Stimulated activated CD4-positive, alpha-beta T cell treated with anti-CD3 and anti-CD28 coated beads, Interleukin-12 subunit alpha, Interleukin-12 subunit beta, amount 100 ng/mL, for 48 hours (primary cell): ENCODE data around the gene HIVEP2.

Experiments used
- DNase-seq, 3 donors: peaks; one replicate each; pipeline ENCODE4 v3.0.0-alpha.2; 2020; ENCODE audit warnings: low read depth in 2 of 3, low spot score in 1 of 3

HIVEP2 gene

GRCh38 chr6:142746524-142746923 lies 198.5 kb downstream of the HIVEP2 start:
- peak in 1 of 3 donors; percentile 18 for DNase-seq

- DNase-seq, result no peak
Measured at GRCh38 chr6:142744836-142745235, 200.1 kb downstream of the HIVEP2 start.

- no peak for DNase-seq
Measured at GRCh38 chr6:142740449-142740848, 204.5 kb downstream of the HIVEP2 start.

GRCh38 chr6:142738731-142739130 lies 206.2 kb downstream of the HIVEP2 start:
- no peak for DNase-seq

GRCh38 chr6:142738035-142738396 lies 207.0 kb downstream of the HIVEP2 start:
- DNase-seq, result no peak

- no peak for DNase-seq
Measured at GRCh38 chr6:142737368-142738034, 207.5 kb downstream of the HIVEP2 start.

GRCh38 chr6:142735204-142735603 lies 209.8 kb downstream of the HIVEP2 start:
- no peak for DNase-seq

- no peak for DNase-seq
Measured at GRCh38 chr6:142732790-142733189, 212.2 kb downstream of the HIVEP2 start.

- no peak for DNase-seq
Measured at GRCh38 chr6:142731611-142732010, 213.4 kb downstream of the HIVEP2 start.

- DNase-seq, result no peak
Measured at GRCh38 chr6:142729618-142730017, 215.4 kb downstream of the HIVEP2 start.

- DNase-seq, result no peak
Measured at GRCh38 chr6:142728910-142729481, 216.0 kb downstream of the HIVEP2 start.

- no peak for DNase-seq
Measured at GRCh38 chr6:142728364-142728763, 216.6 kb downstream of the HIVEP2 start.

- no peak for DNase-seq
Measured at GRCh38 chr6:142726616-142727015, 218.4 kb downstream of the HIVEP2 start.

- no peak for DNase-seq
Measured at GRCh38 chr6:142725024-142725770, 219.8 kb downstream of the HIVEP2 start.

- DNase-seq, result no peak
Measured at GRCh38 chr6:142722841-142723240, 222.1 kb downstream of the HIVEP2 start.

- no peak for DNase-seq
Measured at GRCh38 chr6:142722012-142722411, 223.0 kb downstream of the HIVEP2 start.

- no peak for DNase-seq
Measured at GRCh38 chr6:142721215-142721920, 223.6 kb downstream of the HIVEP2 start.

GRCh38 chr6:142718667-142719191 lies 226.2 kb downstream of the HIVEP2 start:
- no peak for DNase-seq

GRCh38 chr6:142716097-142716496 lies 228.9 kb downstream of the HIVEP2 start:
- no peak for DNase-seq

GRCh38 chr6:142714951-142715785 lies 229.8 kb downstream of the HIVEP2 start:
- DNase-seq, result no peak

GRCh38 chr6:142713959-142714358 lies 231.0 kb downstream of the HIVEP2 start:
- no peak for DNase-seq
